ENCODE measurements around the gene CXCR2. TPM values are rescaled to one million over a fixed set of nuclear protein-coding genes. Genes with fewer than 3 reads are reported as not detected.

CXCR2 gene
- total and polyA plus RNA-seq, 11 donors, result 0.11 to 2.0 (median 0.51) TPM

- Histone ChIP-seq H3K36me3 (no peaks in the 10 kb centered on the region), H3K4me3 (no peak overlapping the region), H3K9me3 (no peaks in the 10 kb centered on the region), H3K4me1 (peaks cover 0 to 5% (median 0%) of the 10 kb centered on the region in 12 donors), H3K27me3 (peaks cover 0 to 8% (median 0%) of the 10 kb centered on the region in 9 donors), H3K27ac (no peak overlapping the region)
- WGBS, 4 donors, result 89 to 99% (median 94%) methylated on average over 2 of the region's 2 CpGs
- intact Hi-C loops (cut with DNase I), result no loop called here
- DNase-seq, result no peak
- TF ChIP-seq POLR2A (IDR thresholded peaks at IDR 0.05), result no peak
- TF ChIP-seq CTCF (IDR thresholded peaks at IDR 0.05), result no peak
- ATAC-seq, result no peak
Measured at GRCh38 chr2:218130377-218130776, 4.5 kb downstream of the CXCR2 start.

- Histone ChIP-seq H3K9me3 (no peaks in the 10 kb centered on the region), H3K36me3 (no peaks in the 10 kb centered on the region), H3K4me3 (no peak overlapping the region), H3K4me1 (peaks cover 0 to 3% (median 0%) of the 10 kb centered on the region in 12 donors), H3K27ac (no peak overlapping the region), H3K27me3 (peaks cover 0 to 8% (median 0%) of the 10 kb centered on the region in 9 donors)
- ATAC-seq (no peak), DNase-seq (no peak)
- intact Hi-C loops (cut with DNase I), result no loop called here
- TF ChIP-seq CTCF (IDR thresholded peaks at IDR 0.05) (no peak), POLR2A (IDR thresholded peaks at IDR 0.05) (no peak)
Measured at GRCh38 chr2:218130822-218131221, 5.0 kb downstream of the CXCR2 start.

GRCh38 chr2:218137514-218137913 is 11.7 kb downstream of the CXCR2 start:
- TF ChIP-seq POLR2A (IDR thresholded peaks at IDR 0.05) (no peak), CTCF (IDR thresholded peaks at IDR 0.05) (no peak)
- H3K4me3 ChIP-seq, result no peak overlapping the region
- peaks cover 0 to 23% (median 0%) of the 10 kb centered on the region in 9 donors for H3K27me3 ChIP-seq
- no peaks in the 10 kb centered on the region for H3K36me3 ChIP-seq
- 42 to 73% (median 66%) methylated on average over 3 of the region's 3 CpGs for WGBS, 4 donors
- H3K27ac ChIP-seq, result no peak overlapping the region
- no peaks in the 10 kb centered on the region for H3K4me1 ChIP-seq
- ATAC-seq (no peak), DNase-seq (no peak)
- H3K9me3 ChIP-seq, result no peaks in the 10 kb centered on the region
- intact Hi-C loops (cut with DNase I), result no loop called here

- Histone ChIP-seq H3K36me3 (no peaks in the 10 kb centered on the region), H3K4me3 (no peak overlapping the region), H3K27me3 (peaks cover 0 to 23% (median 0%) of the 10 kb centered on the region in 9 donors), H3K4me1 (no peaks in the 10 kb centered on the region), H3K9me3 (no peaks in the 10 kb centered on the region), H3K27ac (no peak overlapping the region)
- WGBS, 4 donors, result 68 to 82% (median 74%) methylated on average over 4 of the region's 4 CpGs
- no peak for TF ChIP-seq POLR2A (IDR thresholded peaks at IDR 0.05)
- TF ChIP-seq CTCF (IDR thresholded peaks at IDR 0.05), result no peak
- intact Hi-C loops (cut with DNase I), result no loop called here
- DNase-seq, result no peak
- ATAC-seq, result no peak
Measured at GRCh38 chr2:218138047-218138446, 12.2 kb downstream of the CXCR2 start.

Measured in heart left ventricle (tissue), 16 donors.